Gastroesophageal sphincter (tissue), 3 donors: ENCODE measurements around the gene FLRT2.

ENCODE experiments used
- CTCF ChIP-seq, 4 experiments: fragments of 200-600 bp in 2 of 4; fragments of 450-650 bp in 2 of 4; sonication (generic) in 1 of 4; IDR thresholded peaks; one replicate each; pipeline ENCODE4 v1.5.1; 2017 to 2019; ENCODE audit warnings: antibody characterized with exemption in 4 of 4, mild to moderate bottlenecking in 2 of 4, moderate library complexity in 2 of 4
- POLR2A ChIP-seq, 2 donors: fragments of 450-650 bp; IDR thresholded peaks; one replicate each; pipeline ENCODE4 v1.6.1; 2017; ENCODE audit warnings: antibody characterized with exemption in 2 of 2, mild to moderate bottlenecking in 2 of 2, moderate library complexity in 1 of 2
- POLR2AphosphoS5 ChIP-seq: sonication (generic); formaldehyde crosslinking; IDR thresholded peaks from one replicate; pipeline ENCODE4 v1.6.1; 2017; ENCODE audit warnings: antibody characterized with exemption

GRCh38 chr14:85613496-85613895, 83.6 kb downstream of the FLRT2 start:
- no peak for TF ChIP-seq CTCF (IDR thresholded peaks at IDR 0.05)
- no peak for TF ChIP-seq POLR2A (IDR thresholded peaks at IDR 0.05)
- no peak for TF ChIP-seq POLR2AphosphoS5
